ENCODE results near the gene FBXL20.
"Not testable (repeated sequence)": the region's sequence is repeated elsewhere in the genome, so short reads cannot be mapped to it uniquely, and the experiment has no call there.

The FBXL20 gene

DNA sequence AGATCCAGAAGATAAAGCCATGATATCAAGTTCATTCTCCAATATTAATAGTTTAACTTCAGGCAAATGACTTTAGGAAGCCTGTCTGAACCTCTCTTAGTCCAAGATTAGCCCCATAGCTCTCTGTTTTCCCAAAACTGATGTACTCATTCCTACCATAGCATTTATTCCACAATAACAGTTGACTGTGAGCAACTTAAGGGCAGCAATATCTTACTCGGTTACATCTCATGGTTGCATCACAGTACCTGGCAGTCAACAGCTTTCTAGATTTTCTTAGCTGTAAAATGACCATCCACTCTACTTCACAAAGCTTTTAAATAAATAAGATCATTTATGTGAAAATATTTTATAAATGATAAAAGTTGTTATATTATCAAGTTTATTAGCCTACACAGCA, 117.5 kb downstream of the FBXL20 start:
- Histone ChIP-seq H3K9ac (no peak overlapping the region), H4K20me1 (ENCODE audit: insufficient read depth) (no peaks in the 10 kb centered on the region), H3K36me3 (ENCODE audit: insufficient read depth) (no peaks in the 10 kb centered on the region), H3K27ac (no peak overlapping the region), H3K27me3 (ENCODE audit: insufficient read depth, low read depth) (no peaks in the 10 kb centered on the region), H3K4me1 (ENCODE audit: low read depth, poor library complexity, severe bottlenecking) (no peaks in the 10 kb centered on the region), H2AFZ (ENCODE audit: low read depth) (no peak overlapping the region), H3K79me2 (ENCODE audit: insufficient read depth, low read depth) (no peaks in the 10 kb centered on the region), H3K4me3 (IDR thresholded peaks at IDR 0.05; ENCODE audit: insufficient read depth, low read depth, low read length) (no peak overlapping the region), H3K4me2 (no peak overlapping the region)
- TF ChIP-seq, protein P1, sequence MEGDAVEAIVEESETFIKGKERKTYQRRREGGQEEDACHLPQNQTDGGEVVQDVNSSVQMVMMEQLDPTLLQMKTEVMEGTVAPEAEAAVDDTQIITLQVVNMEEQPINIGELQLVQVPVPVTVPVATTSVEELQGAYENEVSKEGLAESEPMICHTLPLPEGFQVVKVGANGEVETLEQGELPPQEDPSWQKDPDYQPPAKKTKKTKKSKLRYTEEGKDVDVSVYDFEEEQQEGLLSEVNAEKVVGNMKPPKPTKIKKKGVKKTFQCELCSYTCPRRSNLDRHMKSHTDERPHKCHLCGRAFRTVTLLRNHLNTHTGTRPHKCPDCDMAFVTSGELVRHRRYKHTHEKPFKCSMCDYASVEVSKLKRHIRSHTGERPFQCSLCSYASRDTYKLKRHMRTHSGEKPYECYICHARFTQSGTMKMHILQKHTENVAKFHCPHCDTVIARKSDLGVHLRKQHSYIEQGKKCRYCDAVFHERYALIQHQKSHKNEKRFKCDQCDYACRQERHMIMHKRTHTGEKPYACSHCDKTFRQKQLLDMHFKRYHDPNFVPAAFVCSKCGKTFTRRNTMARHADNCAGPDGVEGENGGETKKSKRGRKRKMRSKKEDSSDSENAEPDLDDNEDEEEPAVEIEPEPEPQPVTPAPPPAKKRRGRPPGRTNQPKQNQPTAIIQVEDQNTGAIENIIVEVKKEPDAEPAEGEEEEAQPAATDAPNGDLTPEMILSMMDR (conservative IDR thresholded peaks at IDR 0.05; ENCODE audit: low read depth, low read length), result no peak

DNA sequence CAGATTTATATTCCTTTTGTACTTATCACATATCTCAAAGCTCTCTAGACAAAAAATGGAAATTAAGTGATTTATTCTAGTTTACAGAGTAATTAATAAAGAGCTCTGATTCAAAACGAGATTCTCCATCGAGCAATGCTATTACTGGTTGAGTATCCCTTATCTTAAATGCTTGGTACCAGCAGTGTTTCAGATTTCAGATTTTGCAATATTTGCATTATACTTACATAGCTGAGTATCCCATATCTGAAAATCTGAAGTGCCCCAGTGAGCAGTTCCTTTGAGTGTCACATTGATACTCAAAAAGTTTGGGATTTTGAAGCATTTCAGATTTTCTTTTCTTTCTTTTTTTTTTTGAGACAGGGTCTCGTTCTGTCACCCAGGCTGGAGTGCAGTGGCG, 118.3 kb downstream of the FBXL20 start:
- Histone ChIP-seq H3K36me3 (ENCODE audit: insufficient read depth) (no peaks in the 10 kb centered on the region), H3K4me2 (no peak overlapping the region), H3K9ac (no peak overlapping the region), H3K27ac (no peak overlapping the region), H3K4me1 (ENCODE audit: low read depth, poor library complexity, severe bottlenecking) (no peaks in the 10 kb centered on the region), H2AFZ (ENCODE audit: low read depth) (no peak overlapping the region), H3K4me3 (IDR thresholded peaks at IDR 0.05; ENCODE audit: insufficient read depth, low read depth, low read length) (no peak overlapping the region), H3K79me2 (ENCODE audit: insufficient read depth, low read depth) (no peaks in the 10 kb centered on the region), H3K27me3 (ENCODE audit: insufficient read depth, low read depth) (no peaks in the 10 kb centered on the region), H4K20me1 (ENCODE audit: insufficient read depth) (no peaks in the 10 kb centered on the region)
- TF ChIP-seq, protein P1 (conservative IDR thresholded peaks at IDR 0.05; ENCODE audit: low read depth, low read length), result no peak

DNA sequence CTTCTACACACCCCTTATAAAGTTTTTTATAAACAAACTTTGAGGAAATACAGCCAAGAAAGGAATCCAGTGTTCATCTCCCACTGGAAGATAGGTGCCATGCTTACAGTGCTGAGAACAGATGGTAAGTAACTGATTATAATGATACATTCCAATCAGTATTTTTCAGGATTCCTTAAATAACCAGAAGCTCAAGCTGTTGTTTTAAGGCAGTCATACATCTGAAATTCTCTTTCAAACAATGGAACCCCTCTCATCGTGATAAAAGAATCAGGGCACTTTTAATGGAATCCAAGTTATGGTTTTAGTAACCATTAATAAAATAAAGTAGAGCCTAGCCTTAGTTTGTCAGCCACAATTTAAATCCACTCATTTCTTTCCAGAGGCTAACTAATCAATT, 119.6 kb downstream of the FBXL20 start:
- no peaks in the 10 kb centered on the region for H4K20me1 ChIP-seq (ENCODE audit: insufficient read depth)
- no peak overlapping the region for H3K4me2 ChIP-seq
- H3K9ac ChIP-seq, result no peak overlapping the region

DNA sequence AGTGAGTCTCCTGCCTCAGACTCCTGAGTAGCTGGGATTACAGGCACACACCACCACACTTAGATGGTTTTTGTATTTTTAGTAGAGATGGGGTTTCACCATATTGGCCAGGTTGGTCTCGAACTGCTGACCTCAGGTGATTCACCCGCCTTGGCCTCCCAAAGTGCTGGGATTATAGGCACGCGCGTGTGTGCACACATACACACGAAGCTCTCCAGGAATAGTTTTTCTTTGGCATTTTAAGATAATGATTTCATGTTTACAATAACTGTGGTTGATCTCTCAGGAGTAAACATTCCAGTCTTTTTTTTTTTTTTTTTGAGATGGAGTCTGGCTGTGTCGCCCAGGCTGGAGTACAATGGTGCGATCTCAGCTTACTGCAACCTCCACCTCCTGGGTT, 123.2 kb downstream of the FBXL20 start:
- not testable (repeated sequence) for H3K27ac ChIP-seq

More for the DNA sequence above, 119.6 kb downstream of the FBXL20 start:
- TF ChIP-seq, protein P1 (conservative IDR thresholded peaks at IDR 0.05; ENCODE audit: low read depth, low read length), result no peak
- Histone ChIP-seq H3K36me3 (ENCODE audit: insufficient read depth) (no peaks in the 10 kb centered on the region), H3K27me3 (ENCODE audit: insufficient read depth, low read depth) (no peaks in the 10 kb centered on the region), H3K79me2 (ENCODE audit: insufficient read depth, low read depth) (no peaks in the 10 kb centered on the region), H3K27ac (no peak overlapping the region), H3K4me1 (ENCODE audit: low read depth, poor library complexity, severe bottlenecking) (no peaks in the 10 kb centered on the region), H3K4me3 (IDR thresholded peaks at IDR 0.05; ENCODE audit: insufficient read depth, low read depth, low read length) (no peak overlapping the region), H2AFZ (ENCODE audit: low read depth) (no peak overlapping the region)

DNA sequence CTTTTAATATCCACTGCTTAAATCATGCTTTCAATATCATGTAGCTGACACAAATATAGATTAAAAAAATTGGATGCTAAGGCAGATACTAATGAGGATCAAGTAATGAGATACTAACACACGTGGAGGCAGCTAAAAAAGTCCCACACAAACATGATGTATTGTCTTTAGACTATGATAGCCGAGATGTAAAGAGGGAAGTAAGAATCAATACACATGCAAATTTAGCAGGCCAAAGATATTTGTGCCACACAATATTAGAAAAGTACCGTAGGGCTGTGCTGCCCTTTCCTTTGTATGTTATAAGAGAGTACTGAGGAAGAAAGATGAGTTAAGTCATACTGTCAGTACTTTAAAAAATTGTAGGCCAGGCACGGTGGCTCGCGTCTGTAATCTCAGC, 124.3 kb downstream of the FBXL20 start:
- Histone ChIP-seq H3K79me2 (ENCODE audit: insufficient read depth, low read depth) (no peaks in the 10 kb centered on the region), H3K27ac (no peak overlapping the region), H3K27me3 (ENCODE audit: insufficient read depth, low read depth) (no peaks in the 10 kb centered on the region), H3K4me1 (ENCODE audit: low read depth, poor library complexity, severe bottlenecking) (no peaks in the 10 kb centered on the region), H2AFZ (ENCODE audit: low read depth) (no peak overlapping the region), H3K4me2 (no peak overlapping the region), H3K9ac (no peak overlapping the region), H4K20me1 (ENCODE audit: insufficient read depth) (no peaks in the 10 kb centered on the region), H3K4me3 (IDR thresholded peaks at IDR 0.05; ENCODE audit: insufficient read depth, low read depth, low read length) (no peak overlapping the region), H3K36me3 (ENCODE audit: insufficient read depth) (no peaks in the 10 kb centered on the region)
- TF ChIP-seq, protein P1 (conservative IDR thresholded peaks at IDR 0.05; ENCODE audit: low read depth, low read length), result no peak

More for the DNA sequence above, 123.2 kb downstream of the FBXL20 start:
- not testable (repeated sequence) for H3K27me3 ChIP-seq (ENCODE audit: insufficient read depth, low read depth); H3K4me3 ChIP-seq (IDR thresholded peaks at IDR 0.05; ENCODE audit: insufficient read depth, low read depth, low read length); H2AFZ ChIP-seq (ENCODE audit: low read depth); H3K9ac ChIP-seq; H3K79me2 ChIP-seq (ENCODE audit: insufficient read depth, low read depth); H3K4me2 ChIP-seq; H4K20me1 ChIP-seq (ENCODE audit: insufficient read depth); H3K36me3 ChIP-seq (ENCODE audit: insufficient read depth); H3K4me1 ChIP-seq (ENCODE audit: low read depth, poor library complexity, severe bottlenecking)
